Measurements from ENCODE around the gene RTN4R. TPM values are rescaled to one million over a fixed set of nuclear protein-coding genes. Genes with fewer than 3 reads are reported as not detected.

RTN4R gene
- total and polyA plus RNA-seq, 9 of the 15 experiments (the other 6 are each of a cell fraction or from before 2014, with no cell fraction given), result 0.04 to 2.8 (median 1.4) TPM; not detected in 3

DNA sequence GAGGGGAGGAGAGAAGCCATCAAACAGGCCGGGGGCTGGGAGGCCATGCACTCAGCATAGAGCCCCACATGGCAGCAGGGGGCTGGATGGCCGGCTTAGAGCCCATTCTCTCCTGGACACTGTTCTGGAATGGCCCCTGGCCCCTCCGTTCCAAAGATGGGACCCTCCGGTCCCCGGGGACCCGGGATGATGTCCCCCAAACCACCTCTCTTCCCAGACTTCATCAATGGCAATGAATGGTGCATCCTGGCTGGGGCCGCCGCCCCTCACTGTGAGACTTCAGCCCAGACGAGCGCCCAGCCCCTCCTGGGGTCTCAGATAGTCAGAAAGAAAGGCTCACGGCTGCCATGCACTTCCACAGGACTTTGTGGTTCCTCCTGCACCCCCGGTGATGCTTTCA is 13.8 kb upstream of the RTN4R start:
- Histone ChIP-seq H3K36me3 (ENCODE audit: control insufficient read depth, insufficient read depth, low read length) (no peaks in the 10 kb centered on the region), H3K9me3 (replicated peaks; ENCODE audit: control insufficient read depth, insufficient read depth, low read depth, low read length) (no peaks in the 10 kb centered on the region), H3K79me2 (ENCODE audit: control insufficient read depth, insufficient read depth, low read length) (no peaks in the 10 kb centered on the region), H3K27me3 (ENCODE audit: control insufficient read depth in 2 of 2, insufficient read depth in 2 of 2, low read length in 2 of 2) (peaks cover 29 to 73% of the 10 kb centered on the region in 2 experiments; a peak in 4 of 5 replicates), H3K4me1 (replicated peaks in 1 of 2; ENCODE audit: control insufficient read depth in 2 of 2, insufficient read depth in 2 of 2, low read length in 2 of 2) (peaks cover 0 to 33% of the 10 kb centered on the region in 2 experiments; a peak in 3 of 5 replicates), H3K4me3 (no peak overlapping the region), H3K4me2 (ENCODE audit: insufficient read depth, low read length) (no peak overlapping the region), H3K27ac (ENCODE audit: extremely low read depth, low read depth, low read length) (no peak overlapping the region), H3K9me1 (ENCODE audit: control insufficient read depth, insufficient read depth, low read length) (peaks cover 2% of the 10 kb centered on the region), H2AFZ (ENCODE audit: low read depth, low read length) (no peak overlapping the region), H3K9ac (ENCODE audit: insufficient read depth in 1 of 2, low read depth in 2 of 2, low read length in 2 of 2) (no peak overlapping the region; a peak in 1 of 4 replicates), H4K20me1 (replicated peaks; ENCODE audit: control insufficient read depth, insufficient read depth, low read length) (peaks cover 28% of the 10 kb centered on the region)
- in situ Hi-C loops (cut with MboI) (no loop called here), intact Hi-C loops (cut with micrococcal nuclease) (no loop called here)
- ATAC-seq, result no peak
- CTCF ChIA-PET (ENCODE audit: low intra/inter-chr PET ratio), result interaction anchor here (4.8 kb wide), 1 partner anchor 125 kb away, joined by 126 read pairs; no protein-coding TSS in a partner anchor
- FAIRE-seq, result no peak
- peak in 1 of 4 experiments; percentile 21 for DNase-seq (ENCODE audit: extremely low read depth in 1 of 4, low spot score in 3 of 4)
- WGBS (ENCODE audit: insufficient coverage, low coverage, missing lambda C conversion rate), result 0% methylated on average over 12 of the region's 12 CpGs
- POLR2A ChIA-PET, result interaction anchor here (0.5 to 1.4 kb wide), 6 partner anchors 10 to 359 kb away, joined by 3 to 8 read pairs (median 4); no protein-coding TSS in a partner anchor
- no TSS peak for BruUV-seq (replicated peaks)
- TF ChIP-seq KAT7 (CRISPR knock-in tag; IDR thresholded peaks at IDR 0.05; ENCODE audit: borderline replicate concordance) (0 out of 2 replicates have a peak, but pooled peaks have one; percentile 50), TSC22D4 (tag; IDR thresholded peaks at IDR 0.05) (no peak), NR4A1 (CRISPR knock-in tag; IDR thresholded peaks at IDR 0.05) (no peak), NR4A1 (tag; IDR thresholded peaks at IDR 0.05) (no peak), TAF15 (IDR thresholded peaks at IDR 0.05; ENCODE audit: low read depth, low read length) (0 out of 2 replicates have a peak, but pooled peaks have one; percentile 56), NEUROD1 (IDR thresholded peaks at IDR 0.05; ENCODE audit: borderline replicate concordance, low read depth, low read length, partially characterized antibody) (no peak), KDM1A (IDR thresholded peaks at IDR 0.05) (no peak), GABPB1 (CRISPR knock-in tag; IDR thresholded peaks at IDR 0.05) (peak; percentile 38; the same call in 1 of the 2 replicates), TBL1XR1 (IDR thresholded peaks at IDR 0.05; ENCODE audit: low read length in 2 of 2) (no peak)
- TF ChIP-seq, protein P1, sequence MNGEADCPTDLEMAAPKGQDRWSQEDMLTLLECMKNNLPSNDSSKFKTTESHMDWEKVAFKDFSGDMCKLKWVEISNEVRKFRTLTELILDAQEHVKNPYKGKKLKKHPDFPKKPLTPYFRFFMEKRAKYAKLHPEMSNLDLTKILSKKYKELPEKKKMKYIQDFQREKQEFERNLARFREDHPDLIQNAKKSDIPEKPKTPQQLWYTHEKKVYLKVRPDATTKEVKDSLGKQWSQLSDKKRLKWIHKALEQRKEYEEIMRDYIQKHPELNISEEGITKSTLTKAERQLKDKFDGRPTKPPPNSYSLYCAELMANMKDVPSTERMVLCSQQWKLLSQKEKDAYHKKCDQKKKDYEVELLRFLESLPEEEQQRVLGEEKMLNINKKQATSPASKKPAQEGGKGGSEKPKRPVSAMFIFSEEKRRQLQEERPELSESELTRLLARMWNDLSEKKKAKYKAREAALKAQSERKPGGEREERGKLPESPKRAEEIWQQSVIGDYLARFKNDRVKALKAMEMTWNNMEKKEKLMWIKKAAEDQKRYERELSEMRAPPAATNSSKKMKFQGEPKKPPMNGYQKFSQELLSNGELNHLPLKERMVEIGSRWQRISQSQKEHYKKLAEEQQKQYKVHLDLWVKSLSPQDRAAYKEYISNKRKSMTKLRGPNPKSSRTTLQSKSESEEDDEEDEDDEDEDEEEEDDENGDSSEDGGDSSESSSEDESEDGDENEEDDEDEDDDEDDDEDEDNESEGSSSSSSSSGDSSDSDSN (IDR thresholded peaks at IDR 0.05; ENCODE audit: borderline replicate concordance in 1 of 2, low read depth in 2 of 2, low read length in 2 of 2), result peak in 1 of 2 experiments; percentile 36; a peak in 1 of 4 replicates
- TF ChIP-seq, protein P2, sequence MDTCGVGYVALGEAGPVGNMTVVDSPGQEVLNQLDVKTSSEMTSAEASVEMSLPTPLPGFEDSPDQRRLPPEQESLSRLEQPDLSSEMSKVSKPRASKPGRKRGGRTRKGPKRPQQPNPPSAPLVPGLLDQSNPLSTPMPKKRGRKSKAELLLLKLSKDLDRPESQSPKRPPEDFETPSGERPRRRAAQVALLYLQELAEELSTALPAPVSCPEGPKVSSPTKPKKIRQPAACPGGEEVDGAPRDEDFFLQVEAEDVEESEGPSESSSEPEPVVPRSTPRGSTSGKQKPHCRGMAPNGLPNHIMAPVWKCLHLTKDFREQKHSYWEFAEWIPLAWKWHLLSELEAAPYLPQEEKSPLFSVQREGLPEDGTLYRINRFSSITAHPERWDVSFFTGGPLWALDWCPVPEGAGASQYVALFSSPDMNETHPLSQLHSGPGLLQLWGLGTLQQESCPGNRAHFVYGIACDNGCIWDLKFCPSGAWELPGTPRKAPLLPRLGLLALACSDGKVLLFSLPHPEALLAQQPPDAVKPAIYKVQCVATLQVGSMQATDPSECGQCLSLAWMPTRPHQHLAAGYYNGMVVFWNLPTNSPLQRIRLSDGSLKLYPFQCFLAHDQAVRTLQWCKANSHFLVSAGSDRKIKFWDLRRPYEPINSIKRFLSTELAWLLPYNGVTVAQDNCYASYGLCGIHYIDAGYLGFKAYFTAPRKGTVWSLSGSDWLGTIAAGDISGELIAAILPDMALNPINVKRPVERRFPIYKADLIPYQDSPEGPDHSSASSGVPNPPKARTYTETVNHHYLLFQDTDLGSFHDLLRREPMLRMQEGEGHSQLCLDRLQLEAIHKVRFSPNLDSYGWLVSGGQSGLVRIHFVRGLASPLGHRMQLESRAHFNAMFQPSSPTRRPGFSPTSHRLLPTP (IDR thresholded peaks at IDR 0.05; ENCODE audit: borderline replicate concordance, extremely low read depth, insufficient read length), result no peak
- TF ChIP-seq, protein P3, sequence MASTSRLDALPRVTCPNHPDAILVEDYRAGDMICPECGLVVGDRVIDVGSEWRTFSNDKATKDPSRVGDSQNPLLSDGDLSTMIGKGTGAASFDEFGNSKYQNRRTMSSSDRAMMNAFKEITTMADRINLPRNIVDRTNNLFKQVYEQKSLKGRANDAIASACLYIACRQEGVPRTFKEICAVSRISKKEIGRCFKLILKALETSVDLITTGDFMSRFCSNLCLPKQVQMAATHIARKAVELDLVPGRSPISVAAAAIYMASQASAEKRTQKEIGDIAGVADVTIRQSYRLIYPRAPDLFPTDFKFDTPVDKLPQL (IDR thresholded peaks at IDR 0.05; ENCODE audit: extremely low read depth, insufficient read length), result no peak
- TF ChIP-seq, protein P4, sequence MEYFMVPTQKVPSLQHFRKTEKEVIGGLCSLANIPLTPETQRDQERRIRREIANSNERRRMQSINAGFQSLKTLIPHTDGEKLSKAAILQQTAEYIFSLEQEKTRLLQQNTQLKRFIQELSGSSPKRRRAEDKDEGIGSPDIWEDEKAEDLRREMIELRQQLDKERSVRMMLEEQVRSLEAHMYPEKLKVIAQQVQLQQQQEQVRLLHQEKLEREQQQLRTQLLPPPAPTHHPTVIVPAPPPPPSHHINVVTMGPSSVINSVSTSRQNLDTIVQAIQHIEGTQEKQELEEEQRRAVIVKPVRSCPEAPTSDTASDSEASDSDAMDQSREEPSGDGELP (CRISPR knock-in tag; IDR thresholded peaks at IDR 0.05; ENCODE audit: borderline replicate concordance), result 0 out of 2 replicates have a peak, but pooled peaks have one; percentile 28
- TF ChIP-seq, protein P5, sequence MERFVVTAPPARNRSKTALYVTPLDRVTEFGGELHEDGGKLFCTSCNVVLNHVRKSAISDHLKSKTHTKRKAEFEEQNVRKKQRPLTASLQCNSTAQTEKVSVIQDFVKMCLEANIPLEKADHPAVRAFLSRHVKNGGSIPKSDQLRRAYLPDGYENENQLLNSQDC (CRISPR knock-in tag; IDR thresholded peaks at IDR 0.05), result no peak

All from K562 (cell line).